K562 (cell line): ENCODE data around the gene MPDZ. TPM values are rescaled to one million over a fixed set of nuclear protein-coding genes. Genes with fewer than 3 reads are reported as not detected.

ENCODE experiments used
- RFX5 ChIP-seq: IDR thresholded peaks from 2 replicates; pipeline ENCODE4 v1.6.1; 2011; ENCODE audit warnings: low read depth, mild to moderate bottlenecking, improper control_type of control experiment, low read length
- ZBTB40 ChIP-seq, 2 experiments: fragments of 450-650 bp in 1 of 2; sonication (generic) in 1 of 2; formaldehyde crosslinking in 1 of 2; IDR thresholded peaks; 2 replicates each; pipeline versions ENCODE4 v1.7.1 to v1.9.0; 2016 to 2022; ENCODE audit warnings: inconsistent platforms in 1 of 2, mild to moderate bottlenecking in 1 of 2, missing genetic modification reagents in 1 of 2
- polyA plus RNA-seq, 8 experiments: library from polyadenylated mRNA; depleted of rRNA in 4 of 8; stranded (reverse) in 5 of 8; unstranded in 3 of 8; fragments of >200 nt; fragmentation: Nextera tagmentation in 2 of 8; fragmentation: Illumina TruSeq in 1 of 8; extraction: Ambion mirVana in 2 of 8; extraction: Trizol in 1 of 8; gene quantifications; 2 replicates each; pipeline versions ENCODE4 v1.2.1 to v1.2.3, GENCODE V29; 2011 to 2014; ENCODE audit warnings: inconsistent platforms in 1 of 8, missing spikeins in 1 of 8
- total RNA-seq, 7 experiments: library from RNA; depleted of rRNA in 6 of 7; stranded (reverse); fragments of >200 nt in 6 of 7; fragmentation: Illumina TruSeq in 2 of 7; extraction: Trizol in 2 of 7; gene quantifications; 2 replicates each; pipeline versions ENCODE4 v1.2.1 to v1.2.3, GENCODE V29; 2011 to 2021; ENCODE audit warnings: low replicate concordance in 1 of 7
- TF ChIP-seq, protein P1 (sequence below): fragments of 200-800 bp; sonication (Bioruptor generic); IDR thresholded peaks from 2 replicates; pipeline ENCODE4 v1.6.1; 2016; ENCODE audit warnings: missing genetic modification characterization, missing compliant biosample characterization

The MPDZ gene
- total and polyA plus RNA-seq, 9 of the 15 experiments (the other 6 are each of a cell fraction or from before 2014, with no cell fraction given): 3.9 to 13.2 (median 5.7) TPM

DNA sequence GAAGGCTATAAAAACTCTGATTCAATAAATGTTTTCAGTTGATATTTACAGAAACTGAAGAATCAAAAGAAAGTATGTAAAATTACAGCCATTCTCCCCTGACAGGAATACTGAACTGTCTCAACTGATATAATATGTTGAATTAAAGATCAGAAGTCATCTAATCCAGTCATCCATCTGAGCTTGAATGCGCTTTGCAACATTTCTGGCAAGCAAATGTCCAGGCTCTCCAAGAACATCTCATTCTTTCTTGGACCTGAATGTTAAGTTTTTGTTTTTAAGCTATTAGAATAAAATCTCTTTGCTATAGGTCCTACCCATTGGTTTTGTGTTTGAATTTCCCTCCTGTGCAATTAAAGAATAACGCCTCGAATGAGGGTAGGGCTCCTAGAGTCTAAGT, 120.5 kb downstream of the MPDZ start (continued):
- TF ChIP-seq, protein P1, sequence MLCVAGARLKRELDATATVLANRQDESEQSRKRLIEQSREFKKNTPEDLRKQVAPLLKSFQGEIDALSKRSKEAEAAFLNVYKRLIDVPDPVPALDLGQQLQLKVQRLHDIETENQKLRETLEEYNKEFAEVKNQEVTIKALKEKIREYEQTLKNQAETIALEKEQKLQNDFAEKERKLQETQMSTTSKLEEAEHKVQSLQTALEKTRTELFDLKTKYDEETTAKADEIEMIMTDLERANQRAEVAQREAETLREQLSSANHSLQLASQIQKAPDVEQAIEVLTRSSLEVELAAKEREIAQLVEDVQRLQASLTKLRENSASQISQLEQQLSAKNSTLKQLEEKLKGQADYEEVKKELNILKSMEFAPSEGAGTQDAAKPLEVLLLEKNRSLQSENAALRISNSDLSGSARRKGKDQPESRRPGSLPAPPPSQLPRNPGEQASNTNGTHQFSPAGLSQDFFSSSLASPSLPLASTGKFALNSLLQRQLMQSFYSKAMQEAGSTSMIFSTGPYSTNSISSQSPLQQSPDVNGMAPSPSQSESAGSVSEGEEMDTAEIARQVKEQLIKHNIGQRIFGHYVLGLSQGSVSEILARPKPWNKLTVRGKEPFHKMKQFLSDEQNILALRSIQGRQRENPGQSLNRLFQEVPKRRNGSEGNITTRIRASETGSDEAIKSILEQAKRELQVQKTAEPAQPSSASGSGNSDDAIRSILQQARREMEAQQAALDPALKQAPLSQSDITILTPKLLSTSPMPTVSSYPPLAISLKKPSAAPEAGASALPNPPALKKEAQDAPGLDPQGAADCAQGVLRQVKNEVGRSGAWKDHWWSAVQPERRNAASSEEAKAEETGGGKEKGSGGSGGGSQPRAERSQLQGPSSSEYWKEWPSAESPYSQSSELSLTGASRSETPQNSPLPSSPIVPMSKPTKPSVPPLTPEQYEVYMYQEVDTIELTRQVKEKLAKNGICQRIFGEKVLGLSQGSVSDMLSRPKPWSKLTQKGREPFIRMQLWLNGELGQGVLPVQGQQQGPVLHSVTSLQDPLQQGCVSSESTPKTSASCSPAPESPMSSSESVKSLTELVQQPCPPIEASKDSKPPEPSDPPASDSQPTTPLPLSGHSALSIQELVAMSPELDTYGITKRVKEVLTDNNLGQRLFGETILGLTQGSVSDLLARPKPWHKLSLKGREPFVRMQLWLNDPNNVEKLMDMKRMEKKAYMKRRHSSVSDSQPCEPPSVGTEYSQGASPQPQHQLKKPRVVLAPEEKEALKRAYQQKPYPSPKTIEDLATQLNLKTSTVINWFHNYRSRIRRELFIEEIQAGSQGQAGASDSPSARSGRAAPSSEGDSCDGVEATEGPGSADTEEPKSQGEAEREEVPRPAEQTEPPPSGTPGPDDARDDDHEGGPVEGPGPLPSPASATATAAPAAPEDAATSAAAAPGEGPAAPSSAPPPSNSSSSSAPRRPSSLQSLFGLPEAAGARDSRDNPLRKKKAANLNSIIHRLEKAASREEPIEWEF: no peak
- TF ChIP-seq ZBTB40 (IDR thresholded peaks at IDR 0.05) (no peak), ZBTB40 (CRISPR knock-in tag; IDR thresholded peaks at IDR 0.05) (no peak), RFX5 (no peak)
